K562 (cell line): ENCODE data around the gene RPS6KA4. TPM values are rescaled to one million over a fixed set of nuclear protein-coding genes. Genes with fewer than 3 reads are reported as not detected.

Source experiments
- ARHGAP35 ChIP-seq: fragments of 450-650 bp; IDR thresholded peaks from 2 replicates; pipeline ENCODE4 v1.6.1; 2018; ENCODE audit not compliant: partially characterized antibody
- CAMTA2 ChIP-seq: fragments of 250-450 bp; sonication (Bioruptor Pico); conservative IDR thresholded peaks from 2 replicates; pipeline ENCODE4 v1.5.1; 2022
- CBFA2T3 ChIP-seq: fragments of 450-650 bp; IDR thresholded peaks from 2 replicates; pipeline ENCODE4 v1.6.1; 2017
- CHD4 ChIP-seq: fragments of 200-600 bp; sonication (generic); IDR thresholded peaks from 3 replicates; pipeline ENCODE4 v1.6.1; 2012; ENCODE audit warnings: low read depth, mild to moderate bottlenecking, mixed read lengths, low read length, inconsistent platforms; ENCODE audit not compliant: insufficient read depth, insufficient replicate concordance, poor library complexity, severe bottlenecking
- EGR1 ChIP-seq: fragments of 450-650 bp; conservative IDR thresholded peaks from 2 replicates; pipeline ENCODE4 v1.6.1; 2017; ENCODE audit warnings: mild to moderate bottlenecking
- FOXA3 ChIP-seq, 2 experiments: fragments of 450-650 bp in 1 of 2; sonication (generic) in 1 of 2; formaldehyde crosslinking; IDR thresholded peaks in 1 of 2; conservative IDR thresholded peaks in 1 of 2; 2 replicates each; pipeline versions ENCODE4 v1.4.0 to v1.8.0; 2020 to 2022; ENCODE audit warnings: mild to moderate bottlenecking in 2 of 2, missing genetic modification reagents in 1 of 2
- HDGF ChIP-seq: fragments of 450-650 bp; IDR thresholded peaks from 2 replicates; pipeline ENCODE4 v1.6.1; 2016
- MLX ChIP-seq, 2 experiments: fragments of 450-650 bp in 1 of 2; sonication (generic) in 1 of 2; formaldehyde crosslinking; conservative IDR thresholded peaks; 2 replicates each; pipeline versions ENCODE4 v1.4.0 to v1.8.1; 2020 to 2022; ENCODE audit warnings: mild to moderate bottlenecking in 1 of 2, missing genetic modification reagents in 1 of 2
- MTA2 ChIP-seq: fragments of 450-650 bp; IDR thresholded peaks from 2 replicates; pipeline ENCODE4 v1.6.1; 2016; ENCODE audit warnings: low read depth
- REST ChIP-seq, 2 experiments: fragments of 450-650 bp; formaldehyde crosslinking in 1 of 2; IDR thresholded peaks; 2 replicates each; pipeline versions ENCODE4 v1.4.0 to v1.6.1; 2014 to 2020; ENCODE audit warnings: mild to moderate bottlenecking in 2 of 2, borderline replicate concordance in 1 of 2, low read depth in 1 of 2
- SMARCA4 ChIP-seq: fragments of 450-650 bp; IDR thresholded peaks from 2 replicates; pipeline ENCODE4 v1.6.1; 2016
- ZNF174 ChIP-seq: fragments of 250-450 bp; sonication (Bioruptor Pico); IDR thresholded peaks from 2 replicates; pipeline ENCODE4 v1.4.0; 2020; ENCODE audit warnings: mild to moderate bottlenecking
- polyA plus RNA-seq, 8 experiments: library from polyadenylated mRNA; depleted of rRNA in 4 of 8; stranded (reverse) in 5 of 8; unstranded in 3 of 8; fragments of >200 nt; fragmentation: Nextera tagmentation in 2 of 8; fragmentation: Illumina TruSeq in 1 of 8; extraction: Ambion mirVana in 2 of 8; extraction: Trizol in 1 of 8; gene quantifications; 2 replicates each; pipeline versions ENCODE4 v1.2.1 to v1.2.3, GENCODE V29; 2011 to 2014; ENCODE audit warnings: inconsistent platforms in 1 of 8, missing spikeins in 1 of 8
- total RNA-seq, 7 experiments: library from RNA; depleted of rRNA in 6 of 7; stranded (reverse); fragments of >200 nt in 6 of 7; fragmentation: Illumina TruSeq in 2 of 7; extraction: Trizol in 2 of 7; gene quantifications; 2 replicates each; pipeline versions ENCODE4 v1.2.1 to v1.2.3, GENCODE V29; 2011 to 2021; ENCODE audit warnings: low replicate concordance in 1 of 7
- TF ChIP-seq, protein P1 (sequence below): sonication (generic); formaldehyde crosslinking; IDR thresholded peaks from 2 replicates; pipeline ENCODE4 v1.9.0; 2022; ENCODE audit warnings: mild to moderate bottlenecking, missing genetic modification reagents
- TF ChIP-seq, protein P2 (sequence below): sonication (generic); formaldehyde crosslinking; IDR thresholded peaks from 2 replicates; pipeline ENCODE4 v1.8.1; 2022; ENCODE audit warnings: missing genetic modification reagents
- TF ChIP-seq, protein P3 (sequence below): fragments of 250-450 bp; sonication (Bioruptor Pico); IDR thresholded peaks from 2 replicates; pipeline ENCODE4 v1.4.0; 2020

Gene RPS6KA4
- total and polyA plus RNA-seq, 9 of the 15 experiments (the other 6 are each of a cell fraction or from before 2014, with no cell fraction given) = 0.15 to 23.8 (median 9.8) TPM

DNA sequence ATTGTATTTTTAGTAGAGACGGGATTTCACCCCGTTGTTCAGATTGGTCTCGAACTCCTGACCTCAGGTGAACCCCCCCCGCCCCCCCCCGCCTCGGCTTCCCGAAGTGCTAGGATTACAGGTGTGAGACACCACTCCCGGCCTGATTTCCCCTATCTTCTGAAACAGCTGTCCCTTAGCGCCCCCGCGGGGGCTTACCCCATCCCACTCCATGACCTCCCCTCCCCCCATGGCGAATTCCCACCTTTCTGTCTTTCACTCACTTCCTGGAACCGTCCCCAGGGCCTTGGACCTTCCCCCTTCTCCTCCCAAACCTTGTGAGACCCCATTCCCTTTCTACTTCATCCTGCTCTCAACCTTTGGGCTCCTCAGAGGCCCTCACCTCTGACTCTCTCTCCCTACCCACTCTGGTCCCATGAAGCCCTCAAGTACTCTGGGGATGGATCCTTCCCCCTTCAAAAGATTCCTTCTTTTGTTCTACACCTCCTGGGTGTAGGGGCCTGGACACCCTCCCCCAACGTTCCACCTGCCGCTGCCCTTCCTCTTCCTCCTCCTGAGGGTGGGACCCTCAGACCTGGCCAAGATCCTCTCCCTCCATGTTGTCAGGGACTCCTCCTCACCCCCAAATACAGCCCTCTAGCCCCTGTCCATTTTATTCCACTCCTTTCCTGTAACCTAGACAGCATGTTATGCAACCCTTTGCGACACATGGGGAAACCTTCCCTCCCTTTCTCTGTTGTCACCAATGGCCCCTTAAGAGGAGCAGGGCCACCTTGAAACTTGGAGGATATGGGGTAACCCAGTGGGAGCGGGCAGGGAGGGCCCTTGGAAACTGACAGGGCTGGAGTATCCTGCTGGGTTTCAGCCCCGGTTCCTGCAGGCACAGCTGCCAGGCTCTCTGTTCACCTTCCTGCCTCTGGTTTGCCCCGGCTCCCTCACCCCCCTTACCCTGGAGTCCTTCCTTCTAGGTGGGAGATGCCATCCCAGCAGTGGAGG is 39.9 kb upstream of the RPS6KA4 start (continued):
- TF ChIP-seq FOXA3 (CRISPR knock-in tag; conservative IDR thresholded peaks at IDR 0.05 in 1 of 2, IDR thresholded peaks at IDR 0.05 in 1 of 2) (no peak), HDGF (0 out of 2 replicates have a peak, but pooled peaks have one; percentile 30), MTA2 (peak; percentile 28; the same call in 1 of the 2 replicates), CHD4 (no peak), ARHGAP35 (peak; percentile 9), ZNF174 (no peak), SMARCA4 (no peak), MLX (CRISPR knock-in tag; conservative IDR thresholded peaks at IDR 0.05) (no peak), REST (IDR thresholded peaks at IDR 0.05; ENCODE audit: borderline replicate concordance) (no peak), REST (CRISPR knock-in tag; IDR thresholded peaks at IDR 0.05; ENCODE audit: low read depth) (no peak), CAMTA2 (CRISPR knock-in tag) (no peak), EGR1 (peak; percentile 63), CBFA2T3 (peak; percentile 73)
- TF ChIP-seq, protein P1, sequence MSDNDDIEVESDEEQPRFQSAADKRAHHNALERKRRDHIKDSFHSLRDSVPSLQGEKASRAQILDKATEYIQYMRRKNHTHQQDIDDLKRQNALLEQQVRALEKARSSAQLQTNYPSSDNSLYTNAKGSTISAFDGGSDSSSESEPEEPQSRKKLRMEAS = peak; percentile 60; the same call in 1 of the 2 replicates
- TF ChIP-seq, protein P2, sequence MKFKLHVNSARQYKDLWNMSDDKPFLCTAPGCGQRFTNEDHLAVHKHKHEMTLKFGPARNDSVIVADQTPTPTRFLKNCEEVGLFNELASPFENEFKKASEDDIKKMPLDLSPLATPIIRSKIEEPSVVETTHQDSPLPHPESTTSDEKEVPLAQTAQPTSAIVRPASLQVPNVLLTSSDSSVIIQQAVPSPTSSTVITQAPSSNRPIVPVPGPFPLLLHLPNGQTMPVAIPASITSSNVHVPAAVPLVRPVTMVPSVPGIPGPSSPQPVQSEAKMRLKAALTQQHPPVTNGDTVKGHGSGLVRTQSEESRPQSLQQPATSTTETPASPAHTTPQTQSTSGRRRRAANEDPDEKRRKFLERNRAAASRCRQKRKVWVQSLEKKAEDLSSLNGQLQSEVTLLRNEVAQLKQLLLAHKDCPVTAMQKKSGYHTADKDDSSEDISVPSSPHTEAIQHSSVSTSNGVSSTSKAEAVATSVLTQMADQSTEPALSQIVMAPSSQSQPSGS (CRISPR knock-in tag) = no peak
- TF ChIP-seq, protein P3, sequence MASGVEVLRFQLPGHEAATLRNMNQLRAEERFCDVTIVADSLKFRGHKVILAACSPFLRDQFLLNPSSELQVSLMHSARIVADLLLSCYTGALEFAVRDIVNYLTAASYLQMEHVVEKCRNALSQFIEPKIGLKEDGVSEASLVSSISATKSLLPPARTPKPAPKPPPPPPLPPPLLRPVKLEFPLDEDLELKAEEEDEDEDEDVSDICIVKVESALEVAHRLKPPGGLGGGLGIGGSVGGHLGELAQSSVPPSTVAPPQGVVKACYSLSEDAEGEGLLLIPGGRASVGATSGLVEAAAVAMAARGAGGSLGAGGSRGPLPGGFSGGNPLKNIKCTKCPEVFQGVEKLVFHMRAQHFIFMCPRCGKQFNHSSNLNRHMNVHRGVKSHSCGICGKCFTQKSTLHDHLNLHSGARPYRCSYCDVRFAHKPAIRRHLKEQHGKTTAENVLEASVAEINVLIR (CRISPR knock-in tag) = no peak
